A549 (cell line): ENCODE measurements around the gene FOSL1. TPM values are rescaled to one million over a fixed set of nuclear protein-coding genes. Genes with fewer than 3 reads are reported as not detected.

Source experiments
- ATAC-seq, 2 experiments: fragments of 200-7000 bp in 1 of 2; fragments of >200 bp in 1 of 2; cut with Nextera tagmentation in 1 of 2; cut with Tn5 transposase in 1 of 2; 3 replicates each; pipeline versions ENCODE4 v1.8.0 to v1.9.1; 2018 to 2020; ENCODE audit warnings: mild to moderate bottlenecking in 1 of 2, moderate library complexity in 1 of 2
- CTCF ChIA-PET: fragments of 300-600 bp; sonication (Branson Sonifier 250); formaldehyde crosslinking; extraction: SDS; loops from one replicate; lab custom pipeline; 2021; ENCODE audit warnings: antibody characterized with exemption, inconsistent platforms; lab: Yijun Ruan, JAX
- POLR2A ChIA-PET: fragments of 350-600 bp; formaldehyde crosslinking; extraction: SDS; loops from one replicate; lab custom pipeline; 2021; ENCODE audit warnings: antibody characterized with exemption, inconsistent platforms; lab: Yijun Ruan, JAX
- DNase-seq, 2 experiments: peaks; one replicate each; pipeline versions ENCODE4 v3.0.0 to v3.0.0-alpha.2; 2011 to 2016; ENCODE audit warnings: low read depth in 1 of 2, low spot score in 1 of 2
- FAIRE-seq: peaks from 2 replicates; lab custom pipeline; 2011; peaks lifted over from hg19 to GRCh38; lab: Jason Lieb, UNC
- H3K27ac ChIP-seq, 2 experiments: fragments of >200 bp; sonication (Bioruptor Twin); formaldehyde crosslinking; 3 replicates each; pipeline ENCODE4 v1.5.1; 2016 to 2017
- H3K4me1 ChIP-seq: fragments of >200 bp; sonication (Bioruptor Twin); formaldehyde crosslinking; 3 replicates; pipeline ENCODE4 v1.6.1; 2016
- H3K4me2 ChIP-seq: fragments of >200 bp; sonication (Bioruptor Twin); formaldehyde crosslinking; 3 replicates; pipeline ENCODE4 v1.6.1; 2016
- H3K4me3 ChIP-seq: fragments of >200 bp; sonication (Bioruptor Twin); formaldehyde crosslinking; 3 replicates; pipeline ENCODE4 v1.5.1; 2016
- H3K9me3 ChIP-seq: fragments of >200 bp; sonication (Bioruptor Twin); formaldehyde crosslinking; 3 replicates; pipeline ENCODE4 v1.6.1; 2016
- EHF ChIP-seq: fragments of 250-450 bp; sonication (Bioruptor Pico); IDR thresholded peaks from 2 replicates; pipeline ENCODE4 v1.5.0; 2020; ENCODE audit warnings: mild to moderate bottlenecking
- EHMT2 ChIP-seq: fragments of 200-600 bp; sonication (generic); IDR thresholded peaks from 2 replicates; pipeline ENCODE4 v1.6.1; 2016; ENCODE audit warnings: antibody characterized with exemption, low read depth, mild to moderate bottlenecking, moderate library complexity
- ESRRA ChIP-seq: fragments of 150-350 bp; IDR thresholded peaks from 2 replicates; pipeline ENCODE4 v1.6.1; 2014; ENCODE audit warnings: mild to moderate bottlenecking, low read length, borderline replicate concordance
- FOSL2 ChIP-seq, 2 experiments: fragments of 450-650 bp in 1 of 2; fragments of >200 bp in 1 of 2; sonication (Bioruptor Twin) in 1 of 2; formaldehyde crosslinking; IDR thresholded peaks; 2 replicates each; pipeline versions ENCODE4 v1.5.0 to v1.6.1; 2016 to 2020; ENCODE audit warnings: mild to moderate bottlenecking in 1 of 2, moderate library complexity in 1 of 2
- GATA3 ChIP-seq: IDR thresholded peaks from 2 replicates; pipeline ENCODE4 v1.6.1; 2012; ENCODE audit warnings: borderline replicate concordance
- HEYL ChIP-seq: fragments of 250-450 bp; sonication (Bioruptor Pico); IDR thresholded peaks from 2 replicates; pipeline ENCODE4 v1.8.0; 2021; ENCODE audit warnings: mild to moderate bottlenecking, moderate library complexity
- JUNB ChIP-seq: fragments of >200 bp; sonication (Bioruptor Twin); formaldehyde crosslinking; IDR thresholded peaks from 2 replicates; pipeline ENCODE4 v1.6.1; 2016
- KDM1A ChIP-seq: fragments of 200-600 bp; sonication (generic); IDR thresholded peaks from 2 replicates; pipeline ENCODE4 v1.6.1; 2016; ENCODE audit warnings: low read depth, mild to moderate bottlenecking
- MAFK ChIP-seq: fragments of 450-650 bp; IDR thresholded peaks from 2 replicates; pipeline ENCODE4 v1.6.1; 2014; ENCODE audit not compliant: partially characterized antibody
- MAZ ChIP-seq: fragments of 150-350 bp; IDR thresholded peaks from 2 replicates; pipeline ENCODE4 v1.6.1; 2014; ENCODE audit warnings: antibody characterized with exemption, low read depth, low read length, borderline replicate concordance
- NFE2L2 ChIP-seq: fragments of 150-350 bp; conservative IDR thresholded peaks from 2 replicates; pipeline ENCODE4 v1.6.1; 2014; ENCODE audit warnings: low read length
- NPAS2 ChIP-seq: fragments of 250-450 bp; sonication (Bioruptor Pico); IDR thresholded peaks from 2 replicates; pipeline ENCODE4 v1.8.0; 2022; ENCODE audit warnings: mild to moderate bottlenecking, moderate library complexity, borderline replicate concordance
- NR3C1 ChIP-seq: fragments of >200 bp; sonication (Bioruptor Twin); formaldehyde crosslinking; IDR thresholded peaks from 3 replicates; pipeline ENCODE4 v1.6.1; 2017
- POLR2AphosphoS2 ChIP-seq: conservative IDR thresholded peaks from 2 replicates; pipeline ENCODE4 v1.6.1; 2012; ENCODE audit warnings: low read length, improper control_type of control experiment, inconsistent platforms
- RCOR1 ChIP-seq: fragments of 150-350 bp; IDR thresholded peaks from 2 replicates; pipeline ENCODE4 v1.6.1; 2014; ENCODE audit warnings: antibody characterized with exemption, low read length, low read depth
- RNF2 ChIP-seq: fragments of 200-600 bp; sonication (generic); IDR thresholded peaks from 2 replicates; pipeline ENCODE4 v1.6.1; 2016; ENCODE audit warnings: low read depth, mild to moderate bottlenecking, antibody characterized with exemption, moderate library complexity, borderline replicate concordance
- TFCP2L1 ChIP-seq: fragments of 250-450 bp; sonication (Bioruptor Pico); IDR thresholded peaks from 2 replicates; pipeline ENCODE4 v1.5.0; 2021; ENCODE audit warnings: mild to moderate bottlenecking
- ZC3H11A ChIP-seq: fragments of 450-650 bp; IDR thresholded peaks from 2 replicates; pipeline ENCODE4 v1.6.1; 2014; ENCODE audit warnings: antibody characterized with exemption, mild to moderate bottlenecking
- ZSCAN20 ChIP-seq: fragments of 250-450 bp; sonication (Bioruptor Pico); IDR thresholded peaks from 2 replicates; pipeline ENCODE4 v1.8.0; 2022; ENCODE audit warnings: mild to moderate bottlenecking, moderate library complexity
- WGBS: methylation state at CpG from one replicate; pipeline ENCODE4 v1.1.6; 2017; ENCODE audit errors: missing lambda C conversion rate; 5-methylcytosine and 5-hydroxymethylcytosine counted together
- polyA plus RNA-seq, 4 experiments: library from polyadenylated mRNA; depleted of rRNA in 3 of 4; stranded (reverse); fragments of >200 nt; fragmentation: RNase III in 1 of 4; extraction: RNeasy Plus Mini Kit Qiagen cat#74134 plus additional on column Dnase treatment in 1 of 4; gene quantifications; 2 replicates in 3 of 4; 3 replicates in 1 of 4; pipeline ENCODE4 v1.2.3, GENCODE V29; 2011 to 2017
- TF ChIP-seq, protein P1 (sequence below): fragments of >200 bp; sonication (Bioruptor Twin); formaldehyde crosslinking; IDR thresholded peaks from 2 replicates; pipeline ENCODE4 v1.6.1; 2016
- TF ChIP-seq, protein P2 (sequence below): fragments of 250-450 bp; sonication (Bioruptor Pico); IDR thresholded peaks from 2 replicates; pipeline ENCODE4 v1.5.0; 2020; ENCODE audit warnings: low read depth, mild to moderate bottlenecking, moderate library complexity
- TF ChIP-seq, protein P3 (sequence below): fragments of >200 bp; sonication (Bioruptor Twin); formaldehyde crosslinking; IDR thresholded peaks from 3 replicates; pipeline ENCODE4 v1.5.1; 2016
- TF ChIP-seq, protein P4 (sequence below): fragments of 200-600 bp; sonication (generic); IDR thresholded peaks from 2 replicates; pipeline ENCODE4 v1.6.1; 2016; ENCODE audit warnings: antibody characterized with exemption, mild to moderate bottlenecking, moderate library complexity

The FOSL1 gene
- polyA plus RNA-seq, 2 of the 4 experiments (the other 2 are of a cell fraction): 6.7 to 24.1 TPM

DNA sequence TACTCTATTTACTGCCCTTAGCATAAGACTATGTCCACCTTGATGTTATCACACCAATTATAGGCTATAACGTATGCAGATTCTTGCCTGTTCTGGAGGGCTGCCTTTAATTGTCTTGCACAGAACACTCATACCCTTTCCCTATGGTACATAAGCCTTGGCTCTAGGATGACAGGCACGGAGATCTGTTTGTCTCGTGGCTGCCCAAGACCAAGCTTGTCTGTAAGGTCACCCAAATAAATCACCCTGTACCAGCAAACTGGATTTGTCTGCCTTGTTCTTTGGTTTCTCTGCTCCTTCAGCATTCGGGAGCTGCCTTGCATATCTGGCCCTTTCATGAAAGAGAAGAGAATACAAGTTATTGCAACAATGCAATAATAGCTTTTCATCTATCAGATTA is 37.6 kb upstream of the FOSL1 start:
- CTCF ChIA-PET: interaction anchor here (1.2 to 3.6 kb wide), 5 partner anchors 9 to 53 kb away, joined by 3 to 20 read pairs (median 8); partner anchors contain the start of gene FIBP
- 51% methylated on average over 4 of the region's 4 CpGs for WGBS
- FAIRE-seq (no peak), DNase-seq (no peak)
- TF ChIP-seq ZC3H11A (no peak), KDM1A (no peak), NPAS2 (CRISPR knock-in tag) (no peak), HEYL (CRISPR knock-in tag) (no peak), RNF2 (no peak), NR3C1 (no peak), EHF (no peak)
- TF ChIP-seq, protein P1, sequence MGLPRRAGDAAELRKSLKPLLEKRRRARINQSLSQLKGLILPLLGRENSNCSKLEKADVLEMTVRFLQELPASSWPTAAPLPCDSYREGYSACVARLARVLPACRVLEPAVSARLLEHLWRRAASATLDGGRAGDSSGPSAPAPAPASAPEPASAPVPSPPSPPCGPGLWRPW: no peak
- TF ChIP-seq, all 56 proteins: peak for 0
- Histone ChIP-seq H3K4me3 (no peak overlapping the region), H3K9me3 (no peaks in the 10 kb centered on the region), H3K4me1 (peaks cover 3% of the 10 kb centered on the region; the same call in 1 of the 3 replicates), H3K27ac (no peak overlapping the region), H3K4me2 (no peak overlapping the region)
- POLR2A ChIA-PET: no interaction called here
- ATAC-seq: no peak

DNA sequence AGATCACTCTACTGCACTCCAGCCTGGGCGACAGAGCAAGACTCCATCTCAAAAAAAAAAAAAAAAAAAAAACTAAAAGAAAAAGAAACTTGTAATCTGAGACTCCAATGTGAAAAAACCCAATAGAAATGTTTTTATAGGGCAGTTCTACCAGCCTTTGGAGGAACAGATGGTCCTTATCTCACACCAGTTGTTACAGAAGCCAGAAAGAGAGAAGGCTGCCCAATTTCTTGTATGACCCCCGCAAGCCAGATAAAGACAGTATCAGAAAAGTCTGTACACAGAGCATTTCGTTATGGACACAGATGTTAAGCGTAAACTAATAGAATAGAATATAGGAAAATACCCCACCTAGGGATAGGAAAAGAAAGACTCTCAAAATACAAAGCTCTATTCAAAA is 33.8 kb upstream of the FOSL1 start:
- H3K4me2 ChIP-seq: no peak overlapping the region
- H3K4me3 ChIP-seq: no peak overlapping the region
- FAIRE-seq (no peak), ATAC-seq (no peak), DNase-seq (no peak)
- WGBS: 83% methylated on average over 4 of the region's 4 CpGs
- H3K9me3 ChIP-seq: no peaks in the 10 kb centered on the region
- no peak overlapping the region for H3K27ac ChIP-seq
- peaks cover 9% of the 10 kb centered on the region; the same call in 1 of the 3 replicates for H3K4me1 ChIP-seq
- ChIA-PET CTCF (interaction anchor here (0.6 to 1.9 kb wide), 9 partner anchors 11 to 248 kb away, joined by 3 to 7 read pairs (median 3); partner anchors contain the start of genes FIBP and MUS81), POLR2A (no interaction called here)
- TF ChIP-seq MAFK: no peak
- TF ChIP-seq, protein P2, sequence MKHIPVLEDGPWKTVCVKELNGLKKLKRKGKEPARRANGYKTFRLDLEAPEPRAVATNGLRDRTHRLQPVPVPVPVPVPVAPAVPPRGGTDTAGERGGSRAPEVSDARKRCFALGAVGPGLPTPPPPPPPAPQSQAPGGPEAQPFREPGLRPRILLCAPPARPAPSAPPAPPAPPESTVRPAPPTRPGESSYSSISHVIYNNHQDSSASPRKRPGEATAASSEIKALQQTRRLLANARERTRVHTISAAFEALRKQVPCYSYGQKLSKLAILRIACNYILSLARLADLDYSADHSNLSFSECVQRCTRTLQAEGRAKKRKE (CRISPR knock-in tag): no peak
- TF ChIP-seq NFE2L2: no peak
- no peak for TF ChIP-seq HEYL (CRISPR knock-in tag)
- no peak for TF ChIP-seq TFCP2L1 (CRISPR knock-in tag)
- TF ChIP-seq ZSCAN20 (CRISPR knock-in tag): no peak
- TF ChIP-seq MAZ: no peak
- TF ChIP-seq, protein P3, sequence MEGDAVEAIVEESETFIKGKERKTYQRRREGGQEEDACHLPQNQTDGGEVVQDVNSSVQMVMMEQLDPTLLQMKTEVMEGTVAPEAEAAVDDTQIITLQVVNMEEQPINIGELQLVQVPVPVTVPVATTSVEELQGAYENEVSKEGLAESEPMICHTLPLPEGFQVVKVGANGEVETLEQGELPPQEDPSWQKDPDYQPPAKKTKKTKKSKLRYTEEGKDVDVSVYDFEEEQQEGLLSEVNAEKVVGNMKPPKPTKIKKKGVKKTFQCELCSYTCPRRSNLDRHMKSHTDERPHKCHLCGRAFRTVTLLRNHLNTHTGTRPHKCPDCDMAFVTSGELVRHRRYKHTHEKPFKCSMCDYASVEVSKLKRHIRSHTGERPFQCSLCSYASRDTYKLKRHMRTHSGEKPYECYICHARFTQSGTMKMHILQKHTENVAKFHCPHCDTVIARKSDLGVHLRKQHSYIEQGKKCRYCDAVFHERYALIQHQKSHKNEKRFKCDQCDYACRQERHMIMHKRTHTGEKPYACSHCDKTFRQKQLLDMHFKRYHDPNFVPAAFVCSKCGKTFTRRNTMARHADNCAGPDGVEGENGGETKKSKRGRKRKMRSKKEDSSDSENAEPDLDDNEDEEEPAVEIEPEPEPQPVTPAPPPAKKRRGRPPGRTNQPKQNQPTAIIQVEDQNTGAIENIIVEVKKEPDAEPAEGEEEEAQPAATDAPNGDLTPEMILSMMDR: no peak
- TF ChIP-seq GATA3: no peak
- TF ChIP-seq FOSL2 (IDR thresholded peaks at IDR 0.05): no peak
- TF ChIP-seq FOSL2 (CRISPR knock-in tag; IDR thresholded peaks at IDR 0.05): no peak
- TF ChIP-seq POLR2AphosphoS2: no peak
- no peak for TF ChIP-seq EHMT2
- TF ChIP-seq NPAS2 (CRISPR knock-in tag): no peak
- TF ChIP-seq ESRRA: no peak
- no peak for TF ChIP-seq RCOR1
- TF ChIP-seq KDM1A: no peak
- TF ChIP-seq JUNB: no peak
- TF ChIP-seq, protein P4, sequence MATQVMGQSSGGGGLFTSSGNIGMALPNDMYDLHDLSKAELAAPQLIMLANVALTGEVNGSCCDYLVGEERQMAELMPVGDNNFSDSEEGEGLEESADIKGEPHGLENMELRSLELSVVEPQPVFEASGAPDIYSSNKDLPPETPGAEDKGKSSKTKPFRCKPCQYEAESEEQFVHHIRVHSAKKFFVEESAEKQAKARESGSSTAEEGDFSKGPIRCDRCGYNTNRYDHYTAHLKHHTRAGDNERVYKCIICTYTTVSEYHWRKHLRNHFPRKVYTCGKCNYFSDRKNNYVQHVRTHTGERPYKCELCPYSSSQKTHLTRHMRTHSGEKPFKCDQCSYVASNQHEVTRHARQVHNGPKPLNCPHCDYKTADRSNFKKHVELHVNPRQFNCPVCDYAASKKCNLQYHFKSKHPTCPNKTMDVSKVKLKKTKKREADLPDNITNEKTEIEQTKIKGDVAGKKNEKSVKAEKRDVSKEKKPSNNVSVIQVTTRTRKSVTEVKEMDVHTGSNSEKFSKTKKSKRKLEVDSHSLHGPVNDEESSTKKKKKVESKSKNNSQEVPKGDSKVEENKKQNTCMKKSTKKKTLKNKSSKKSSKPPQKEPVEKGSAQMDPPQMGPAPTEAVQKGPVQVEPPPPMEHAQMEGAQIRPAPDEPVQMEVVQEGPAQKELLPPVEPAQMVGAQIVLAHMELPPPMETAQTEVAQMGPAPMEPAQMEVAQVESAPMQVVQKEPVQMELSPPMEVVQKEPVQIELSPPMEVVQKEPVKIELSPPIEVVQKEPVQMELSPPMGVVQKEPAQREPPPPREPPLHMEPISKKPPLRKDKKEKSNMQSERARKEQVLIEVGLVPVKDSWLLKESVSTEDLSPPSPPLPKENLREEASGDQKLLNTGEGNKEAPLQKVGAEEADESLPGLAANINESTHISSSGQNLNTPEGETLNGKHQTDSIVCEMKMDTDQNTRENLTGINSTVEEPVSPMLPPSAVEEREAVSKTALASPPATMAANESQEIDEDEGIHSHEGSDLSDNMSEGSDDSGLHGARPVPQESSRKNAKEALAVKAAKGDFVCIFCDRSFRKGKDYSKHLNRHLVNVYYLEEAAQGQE: no peak
